Kidney tubule cell (primary cell): ENCODE data around the gene STUB1.

ENCODE experiments used
- DNase-seq: peaks from one replicate; pipeline ENCODE4 v3.0.0-alpha.2; 2018; ENCODE audit warnings: low spot score

STUB1 gene

DNA sequence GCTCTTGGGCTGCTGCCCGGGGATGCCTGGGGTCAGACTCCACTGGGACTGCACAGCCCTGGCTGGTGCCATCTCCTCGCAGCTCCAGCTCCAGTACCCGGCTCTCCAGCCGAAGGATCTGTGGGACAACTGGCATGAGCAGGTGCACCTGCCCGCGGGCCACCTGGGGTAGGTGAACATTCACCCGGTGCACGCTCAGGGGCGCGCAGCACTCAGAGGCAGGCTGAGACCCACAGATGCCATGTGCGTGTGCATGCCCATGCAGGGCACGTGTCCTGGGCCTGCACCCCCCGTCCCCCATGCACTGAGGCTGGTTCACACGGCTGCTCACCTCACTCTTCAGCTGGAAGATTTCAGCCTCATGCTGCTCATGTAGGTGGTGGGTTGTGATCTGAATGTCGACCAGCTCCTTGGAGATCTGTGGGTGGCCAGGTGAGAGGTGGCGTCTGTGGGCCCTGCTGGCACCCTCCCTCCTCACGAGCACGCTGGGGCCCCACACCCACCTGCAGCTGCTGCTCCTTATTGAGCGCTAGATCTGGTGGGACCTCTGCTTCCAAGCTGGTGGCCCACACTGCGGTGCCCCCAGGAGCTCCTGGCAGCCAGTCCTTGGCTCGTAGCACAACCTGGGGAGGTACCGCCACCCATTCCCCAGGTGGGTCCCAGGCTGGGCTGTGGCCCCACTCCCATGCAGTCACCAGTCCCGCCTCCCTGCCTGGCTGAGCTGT is 45.4 kb downstream of the STUB1 start:
- no peak for DNase-seq

DNA sequence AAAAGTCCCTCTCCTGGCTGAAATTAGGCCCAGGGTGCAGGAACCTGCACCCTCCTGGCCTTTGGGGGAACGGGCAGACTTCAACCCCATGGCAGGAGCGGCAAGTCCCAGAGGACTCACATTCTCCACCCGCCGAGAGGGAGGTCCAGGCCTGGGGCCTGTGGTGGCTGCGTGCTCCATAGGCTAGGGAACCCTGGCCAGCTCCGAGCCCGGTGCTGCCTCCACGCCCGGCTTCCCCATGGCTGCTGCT is 45.9 kb downstream of the STUB1 start:
- DNase-seq, result no peak

DNA sequence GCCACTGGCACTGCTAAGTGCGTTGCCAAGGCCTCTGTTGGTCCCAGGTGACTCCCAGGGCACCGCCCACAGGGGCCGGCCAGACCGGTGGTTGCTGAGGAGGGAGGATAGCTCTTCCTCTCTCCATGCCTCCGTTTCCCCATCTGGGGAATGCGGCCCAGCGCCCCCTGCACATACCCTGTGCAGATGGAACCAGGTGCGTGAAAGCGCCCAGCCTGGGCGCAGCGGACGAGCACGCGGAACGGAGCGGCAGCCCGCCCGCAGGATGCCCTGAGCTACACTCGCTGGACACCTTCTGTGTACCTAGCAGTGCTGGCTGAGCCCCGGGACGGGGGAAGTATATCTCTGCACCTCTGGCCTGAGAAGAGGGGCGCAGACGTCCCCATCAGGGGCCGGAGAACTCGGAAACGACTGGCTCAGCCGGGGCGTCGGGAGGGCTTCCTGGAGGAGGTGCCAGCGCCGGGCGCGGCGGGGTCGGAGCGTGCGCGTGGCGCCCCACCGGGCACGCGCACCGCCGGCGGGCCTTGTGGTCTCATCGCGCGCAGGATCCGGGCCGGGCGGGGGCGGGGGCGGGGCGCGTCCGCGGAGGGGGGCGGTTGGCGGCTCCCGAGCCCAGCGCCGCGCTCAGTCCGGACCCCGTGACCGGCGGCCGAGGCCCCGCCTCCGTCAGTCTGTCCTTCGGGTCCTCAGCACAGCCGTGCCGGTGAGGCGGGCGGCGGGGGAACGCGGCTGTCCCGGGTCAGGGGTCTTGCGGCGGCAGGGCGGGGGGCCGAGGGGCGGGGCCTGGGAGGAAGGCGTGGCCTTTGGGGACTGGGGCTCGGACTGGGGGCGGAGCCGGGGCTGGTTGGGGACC is 46.5 kb downstream of the STUB1 start, which contains the start of the genes CCDC78 and HAGHL:
CCDC78 (minus strand) TSS at position 6 of the 853 bp plus-strand sequence. CDS start 76 bp downstream, outside the sequence.
HAGHL (plus strand) TSS at position 669 of the 853 bp plus-strand sequence. CDS start 404 bp downstream, outside the sequence.
- peak; percentile 58 for DNase-seq

DNA sequence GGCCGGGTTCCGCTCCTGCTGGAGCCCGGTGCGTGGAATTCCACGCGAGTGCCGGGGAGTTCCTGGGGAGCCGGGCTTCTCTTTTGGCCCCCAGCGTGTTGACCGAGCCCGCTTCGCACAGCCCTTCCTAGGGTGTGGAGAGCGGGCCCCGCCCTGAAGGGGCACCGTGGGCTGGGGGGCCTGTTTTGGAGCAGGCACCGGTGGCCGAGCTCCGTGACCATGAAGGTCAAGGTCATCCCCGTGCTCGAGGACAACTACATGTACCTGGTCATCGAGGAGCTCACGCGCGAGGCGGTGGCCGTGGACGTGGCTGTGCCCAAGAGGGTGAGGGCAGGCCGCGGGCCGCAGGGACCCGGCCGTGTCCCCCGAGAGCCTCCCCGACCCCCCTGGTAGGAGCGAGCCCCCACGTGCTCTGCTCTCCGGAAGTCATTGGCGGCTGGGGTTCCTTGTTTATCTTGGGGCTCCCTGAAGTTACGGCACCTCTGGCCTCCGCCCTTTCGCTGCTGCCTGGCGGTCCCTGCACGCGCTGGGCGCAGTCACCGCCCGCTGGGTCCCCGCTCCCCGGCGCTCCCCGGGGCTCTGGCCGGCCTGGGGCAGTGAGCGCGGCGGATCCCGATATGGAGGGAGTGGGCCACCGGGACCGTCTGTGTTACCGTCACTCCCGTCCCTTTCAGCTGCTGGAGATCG is 47.2 kb downstream of the STUB1 start:
- DNase-seq, result no peak

DNA sequence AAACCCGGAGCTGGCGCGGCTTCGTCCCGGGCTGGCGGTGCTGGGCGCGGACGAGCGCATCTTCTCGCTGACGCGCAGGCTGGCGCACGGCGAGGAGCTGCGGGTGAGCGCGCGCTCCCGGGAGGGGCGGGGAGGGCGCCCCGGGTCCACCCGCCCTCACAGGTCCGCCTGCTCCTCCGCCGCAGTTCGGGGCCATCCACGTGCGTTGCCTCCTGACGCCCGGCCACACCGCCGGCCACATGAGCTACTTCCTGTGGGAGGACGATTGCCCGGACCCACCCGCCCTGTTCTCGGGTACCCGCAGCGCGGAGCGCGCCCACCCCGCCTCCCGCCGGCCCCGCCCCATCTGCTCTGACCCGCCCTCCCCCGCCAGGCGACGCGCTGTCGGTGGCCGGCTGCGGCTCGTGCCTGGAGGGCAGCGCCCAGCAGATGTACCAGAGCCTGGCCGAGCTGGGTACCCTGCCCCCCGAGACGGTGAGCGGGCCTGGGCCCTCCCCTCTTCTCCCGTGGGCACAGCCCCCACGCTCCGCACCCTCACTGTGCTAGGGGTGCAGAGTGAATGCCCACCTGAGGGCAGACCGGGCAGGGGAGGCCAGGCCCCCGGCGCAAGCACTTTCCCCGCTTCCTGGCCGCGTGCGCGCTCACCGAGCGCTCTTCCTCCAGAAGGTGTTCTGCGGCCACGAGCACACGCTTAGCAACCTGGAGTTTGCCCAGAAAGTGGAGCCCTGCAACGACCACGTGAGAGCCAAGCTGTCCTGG is 48.1 kb downstream of the STUB1 start:
- DNase-seq, result peak; percentile 88

DNA sequence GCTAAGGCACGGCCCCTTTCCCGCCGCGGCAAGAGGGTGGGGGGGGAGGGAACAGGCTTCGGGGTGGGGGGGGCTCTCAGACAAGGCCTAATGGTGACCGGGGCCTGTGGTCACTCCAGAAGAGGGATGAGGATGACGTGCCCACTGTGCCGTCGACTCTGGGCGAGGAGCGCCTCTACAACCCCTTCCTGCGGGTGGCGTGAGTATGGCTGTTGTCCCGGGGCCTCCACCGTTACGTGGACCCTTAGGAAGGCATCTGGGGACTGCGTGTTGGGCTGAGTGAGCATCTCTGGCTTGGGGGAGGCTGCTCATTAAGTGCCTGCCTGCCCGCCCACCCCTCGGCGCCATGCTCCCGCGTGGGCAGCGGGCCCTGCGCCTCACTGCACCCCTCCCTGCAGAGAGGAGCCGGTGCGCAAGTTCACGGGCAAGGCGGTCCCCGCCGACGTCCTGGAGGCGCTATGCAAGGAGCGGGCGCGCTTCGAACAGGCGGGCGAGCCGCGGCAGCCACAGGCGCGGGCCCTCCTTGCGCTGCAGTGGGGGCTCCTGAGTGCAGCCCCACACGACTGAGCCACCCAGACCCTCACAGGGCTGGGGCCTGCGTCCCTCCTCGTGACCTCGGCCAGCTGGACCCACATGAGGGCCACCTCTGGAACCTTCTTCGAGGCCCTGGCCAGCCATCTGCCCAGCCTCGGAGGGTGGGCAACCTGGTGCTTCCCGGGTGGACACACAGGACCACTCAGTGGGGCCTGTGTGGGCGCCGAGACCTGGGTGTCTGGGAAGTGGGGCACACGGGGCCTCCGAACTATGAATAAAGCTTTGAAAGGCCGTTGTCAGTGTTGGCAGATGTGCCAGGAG is 48.9 kb downstream of the STUB1 start:
- no peak for DNase-seq

DNA sequence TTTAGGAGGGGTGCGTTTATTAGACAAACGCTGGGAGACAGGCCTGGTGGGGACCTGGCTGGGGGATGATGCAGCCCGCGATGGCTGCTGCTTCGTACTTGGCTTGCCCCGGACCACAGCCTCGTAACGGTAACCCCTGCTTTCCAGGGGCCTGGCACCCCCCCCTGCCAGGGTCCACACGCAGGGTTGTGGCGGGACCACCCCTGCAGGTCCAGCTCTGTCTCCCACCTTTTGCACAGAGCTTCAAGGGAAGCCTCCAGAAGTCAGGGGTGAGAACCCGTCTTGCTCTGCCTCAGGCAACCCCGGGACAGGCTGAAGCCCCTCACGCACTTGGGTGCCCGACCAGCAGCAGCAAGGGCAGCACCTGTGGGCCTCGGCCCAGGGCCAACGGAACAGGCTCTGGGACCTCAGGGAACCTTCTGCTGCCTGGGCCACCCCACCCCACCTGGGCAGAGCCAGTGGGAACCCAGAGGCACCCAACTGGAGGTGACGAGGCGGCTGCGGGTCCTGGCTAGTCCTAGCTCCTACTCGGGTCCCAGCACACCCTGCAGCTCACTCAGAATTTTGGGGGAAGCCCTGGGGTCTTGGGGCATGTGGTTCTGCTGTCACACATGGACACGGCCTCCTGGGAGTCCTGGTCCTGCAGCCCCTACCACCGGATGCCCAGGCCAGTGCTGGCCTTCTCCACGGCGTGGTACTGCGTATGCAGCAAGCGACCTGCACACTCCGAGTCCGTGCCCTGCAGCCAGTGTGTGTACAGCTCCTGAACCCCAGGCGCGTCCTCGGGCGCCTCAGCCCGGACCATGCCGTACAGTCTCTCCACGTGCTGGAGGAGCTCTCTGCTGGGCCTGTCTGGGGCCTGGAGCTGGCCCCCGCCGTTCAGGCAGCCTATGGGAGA is 49.8 kb downstream of the STUB1 start:
- DNase-seq, result no peak

DNA sequence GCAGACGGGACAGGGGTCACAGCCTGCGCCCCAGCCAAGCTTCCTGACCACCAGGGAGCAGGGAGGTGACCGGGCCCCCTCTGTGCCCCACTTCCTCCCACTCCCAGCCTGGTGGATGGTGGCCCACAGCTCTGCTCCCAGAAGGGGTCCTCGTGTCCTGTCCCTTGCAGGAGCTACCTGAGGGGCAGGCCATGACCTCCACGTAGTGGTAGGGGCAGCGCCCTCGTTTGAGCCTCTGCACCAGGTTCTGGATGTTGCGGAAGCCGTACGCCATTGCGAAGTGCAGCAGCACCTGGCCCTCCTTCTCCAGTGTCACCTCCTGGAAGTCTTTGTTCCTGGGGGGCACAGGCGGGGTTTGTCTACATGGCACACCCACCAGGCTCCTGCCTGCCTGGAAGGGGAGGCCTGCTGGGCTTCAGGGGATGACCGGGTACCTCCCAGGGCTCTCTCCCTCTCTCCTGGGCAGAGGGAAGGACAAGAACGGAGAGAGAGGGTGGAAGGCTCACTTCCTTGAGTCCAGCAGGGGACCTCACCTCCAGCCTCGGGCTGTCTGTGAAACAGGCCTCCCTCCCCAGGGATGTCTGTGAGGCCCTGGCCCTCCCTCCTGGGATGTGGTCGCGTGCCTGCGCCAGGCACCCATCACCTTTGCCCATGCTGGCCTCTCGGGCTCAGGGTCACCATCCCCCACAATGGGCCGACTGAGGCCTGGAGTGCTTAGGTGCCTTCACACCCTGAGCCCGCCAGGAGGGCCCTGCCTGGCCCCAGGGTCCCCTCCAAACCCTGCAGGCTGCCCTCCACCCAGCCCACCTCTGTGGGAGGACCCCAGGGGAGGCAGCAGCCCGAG is 50.7 kb downstream of the STUB1 start:
- no peak for DNase-seq

DNA sequence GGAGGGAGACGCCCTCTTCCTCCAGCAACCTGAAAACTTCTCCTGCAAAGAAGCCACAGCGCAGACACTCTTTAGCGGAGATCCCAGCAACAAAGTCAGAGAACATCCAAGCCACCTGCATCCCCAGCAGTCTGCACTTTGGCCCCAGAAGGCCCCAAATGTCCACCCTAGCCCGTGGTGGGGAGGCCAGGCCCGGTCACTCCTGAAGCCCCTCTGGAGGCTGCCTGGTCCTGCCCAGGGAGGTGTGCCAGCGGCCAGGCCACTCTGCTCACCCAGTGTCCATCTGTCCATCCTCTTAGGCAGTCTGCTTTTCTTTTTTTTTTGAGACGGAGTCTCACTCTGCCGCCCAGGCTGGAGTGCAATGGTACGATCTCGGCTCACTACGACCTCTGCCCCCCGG is 52.1 kb downstream of the STUB1 start:
- DNase-seq, result no peak
